ENCODE measurements around the gene LCK. TPM values are rescaled to one million over a fixed set of nuclear protein-coding genes. Genes with fewer than 3 reads are reported as not detected.

LCK gene
- total and polyA plus RNA-seq, 4 donors, result 0.22 to 0.50 (median 0.34) TPM

DNA sequence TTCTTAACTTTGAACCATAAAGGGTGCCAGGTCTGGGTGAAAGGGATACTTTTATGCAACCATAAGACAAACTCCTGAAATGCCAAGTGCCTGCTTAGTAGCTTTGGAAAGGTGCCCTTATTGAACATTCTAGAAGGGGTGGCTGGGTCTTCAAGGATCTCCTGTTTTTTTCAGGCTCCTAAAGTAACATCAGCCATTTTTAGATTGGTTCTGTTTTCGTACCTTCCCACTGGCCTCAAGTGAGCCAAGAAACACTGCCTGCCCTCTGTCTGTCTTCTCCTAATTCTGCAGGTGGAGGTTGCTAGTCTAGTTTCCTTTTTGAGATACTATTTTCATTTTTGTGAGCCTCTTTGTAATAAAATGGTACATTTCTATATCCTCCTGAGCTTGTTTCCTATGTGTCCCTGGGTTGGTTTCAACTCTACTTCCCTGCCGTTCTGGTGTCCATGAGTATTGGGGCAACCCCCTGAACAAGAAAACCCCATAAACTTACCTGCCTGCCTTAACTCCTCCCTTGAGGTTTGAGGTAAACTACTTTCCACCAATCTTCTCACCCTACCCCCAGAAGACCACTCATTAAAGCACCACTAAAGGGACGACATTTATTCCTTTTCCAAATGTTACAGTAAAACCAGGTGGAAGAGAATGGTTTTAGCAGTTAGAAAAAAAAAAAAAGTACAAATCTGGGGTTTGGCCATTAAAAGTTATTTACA is 82.3 kb downstream of the LCK start:
- Histone ChIP-seq H3K36me3 (ENCODE audit: control insufficient read depth, insufficient read depth, low read length) (peaks cover 46% of the 10 kb centered on the region), H3K4me3 (ENCODE audit: low read depth, low read length) (no peak overlapping the region)

GRCh38 chr1:32334274-32334861 is 83.3 kb downstream of the LCK start:
- H3K27ac ChIP-seq (ENCODE audit: low read depth, low read length), result peak overlapping the region; percentile 42
- H3K27me3 ChIP-seq (ENCODE audit: control insufficient read depth, insufficient read depth, low read length), result no peaks in the 10 kb centered on the region
- peak overlapping the region; percentile 63 for H3K4me3 ChIP-seq (ENCODE audit: low read depth, low read length)
- peaks cover 46% of the 10 kb centered on the region for H3K36me3 ChIP-seq (ENCODE audit: control insufficient read depth, insufficient read depth, low read length)
- no peaks in the 10 kb centered on the region for H3K9me3 ChIP-seq (ENCODE audit: control insufficient read depth, insufficient read depth, low read length)
- peaks cover 63% of the 10 kb centered on the region for H3K4me1 ChIP-seq (ENCODE audit: control insufficient read depth, insufficient read depth, low read length)
- DNase-seq (ENCODE audit: low read depth in 4 of 6, low spot score in 6 of 6), result no peak
- 11% methylated on average over 4 of the region's 9 CpGs for whole genome bisulfite sequencing (ENCODE audit: insufficient coverage)

More for the DNA sequence above, 82.3 kb downstream of the LCK start:
- Histone ChIP-seq H3K27ac (ENCODE audit: low read depth, low read length) (no peak overlapping the region), H3K27me3 (ENCODE audit: control insufficient read depth, insufficient read depth, low read length) (no peaks in the 10 kb centered on the region), H3K9me3 (ENCODE audit: control insufficient read depth, insufficient read depth, low read length) (no peaks in the 10 kb centered on the region), H3K4me1 (ENCODE audit: control insufficient read depth, insufficient read depth, low read length) (peaks cover 54% of the 10 kb centered on the region)
- 56% methylated on average over 1 of the region's 3 CpGs for WGBS (ENCODE audit: insufficient coverage)
- no peak for DNase-seq (ENCODE audit: low read depth in 4 of 6, low spot score in 6 of 6)

GRCh38 chr1:32334864-32335534 is 83.9 kb downstream of the LCK start:
- H3K4me1 ChIP-seq (ENCODE audit: control insufficient read depth, insufficient read depth, low read length), result peaks cover 70% of the 10 kb centered on the region
- under 1% methylated on average over 42 of the region's 46 CpGs for WGBS (ENCODE audit: insufficient coverage)

DNA sequence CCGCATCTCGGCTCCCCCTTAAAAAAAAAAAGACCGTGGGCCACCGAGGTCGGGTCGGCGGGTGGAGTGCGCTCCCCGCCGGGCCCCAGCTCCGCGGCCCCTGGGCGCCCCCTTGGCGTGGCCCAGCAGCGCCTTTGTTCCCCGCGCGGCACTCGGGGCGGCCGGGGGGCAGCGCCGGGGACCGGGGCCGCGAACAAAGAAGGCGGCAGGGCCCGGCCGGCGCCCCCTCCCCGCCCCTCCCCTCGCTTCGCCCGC is 84.4 kb downstream of the LCK start:
- 0% methylated on average over 33 of the region's 34 CpGs for WGBS (ENCODE audit: insufficient coverage)
- DNase-seq (ENCODE audit: low read depth in 4 of 6, low spot score in 6 of 6), result no peak
- peaks cover 39% of the 10 kb centered on the region for H3K36me3 ChIP-seq (ENCODE audit: control insufficient read depth, insufficient read depth, low read length)
- H3K27ac ChIP-seq (ENCODE audit: low read depth, low read length), result peak overlapping the region; percentile 42
- H3K4me3 ChIP-seq (ENCODE audit: low read depth, low read length), result peak overlapping the region; percentile 63
- no peaks in the 10 kb centered on the region for H3K27me3 ChIP-seq (ENCODE audit: control insufficient read depth, insufficient read depth, low read length)
- peaks cover 74% of the 10 kb centered on the region for H3K4me1 ChIP-seq (ENCODE audit: control insufficient read depth, insufficient read depth, low read length)
- no peaks in the 10 kb centered on the region for H3K9me3 ChIP-seq (ENCODE audit: control insufficient read depth, insufficient read depth, low read length)

More at GRCh38 chr1:32334864-32335534, 83.9 kb downstream of the LCK start:
- Histone ChIP-seq H3K36me3 (ENCODE audit: control insufficient read depth, insufficient read depth, low read length) (peaks cover 42% of the 10 kb centered on the region), H3K27ac (ENCODE audit: low read depth, low read length) (peak overlapping the region; percentile 42), H3K27me3 (ENCODE audit: control insufficient read depth, insufficient read depth, low read length) (no peaks in the 10 kb centered on the region), H3K4me3 (ENCODE audit: low read depth, low read length) (peak overlapping the region; percentile 63), H3K9me3 (ENCODE audit: control insufficient read depth, insufficient read depth, low read length) (no peaks in the 10 kb centered on the region)
- DNase-seq (ENCODE audit: low read depth in 4 of 6, low spot score in 6 of 6), result peak in 2 of 6 donors; percentile 77 to 78

Small RNAs within 50 kb of the gene (small RNA-seq; reads per million reads assigned to genes)
- gene RF00017 (ENCODE audit: low replicate concordance) (not detected), gene RF00019 (ENCODE audit: low replicate concordance) (not detected)

Other genes with a start within 250 kb of the LCK start
- 10 to 100 TPM; 83.9 to 84.7 TPM for gene KHDRBS1, start 237.4 kb upstream of the LCK start, total RNA-seq
- gene KHDRBS1, start 237.4 kb upstream of the LCK start, polyA plus RNA-seq (ENCODE audit: insufficient read length in 2 of 2), result 100 to 1,000 TPM; 153 to 188 TPM
- gene TMEM39B, start 178.3 kb upstream of the LCK start, total RNA-seq, result 1 to 10 TPM; 2.9 to 7.2 TPM
- gene TMEM39B, start 178.3 kb upstream of the LCK start, polyA plus RNA-seq (ENCODE audit: insufficient read length in 2 of 2), result 10 to 100 TPM; 18.1 to 22.2 TPM
- 10 to 100 TPM; 37.1 to 39.1 TPM for gene KPNA6, start 143.2 kb upstream of the LCK start, total RNA-seq
- 10 to 100 TPM; 29.6 to 30.2 TPM for gene KPNA6, start 143.2 kb upstream of the LCK start, polyA plus RNA-seq (ENCODE audit: insufficient read length in 2 of 2)
- 10 to 100 TPM; 31.8 to 52.0 TPM for gene TXLNA, start 71.6 kb upstream of the LCK start, total RNA-seq
- gene TXLNA, start 71.6 kb upstream of the LCK start, polyA plus RNA-seq (ENCODE audit: insufficient read length in 2 of 2), result 10 to 100 TPM; 29.3 to 34.6 TPM
- gene CCDC28B, start 50.7 kb upstream of the LCK start, total RNA-seq, result 10 to 100 TPM; 23.6 to 56.4 TPM
- gene CCDC28B, start 50.7 kb upstream of the LCK start, polyA plus RNA-seq (ENCODE audit: insufficient read length in 2 of 2), result 10 to 100 TPM; 79.1 to 82.2 TPM
- gene IQCC, start 45.6 kb upstream of the LCK start, total RNA-seq, result 1 to 10 TPM; 3.3 to 6.4 TPM
- gene IQCC, start 45.6 kb upstream of the LCK start, polyA plus RNA-seq (ENCODE audit: insufficient read length in 2 of 2), result 1 to 10 TPM; 6.5 to 8.7 TPM
- under 1 TPM in 1 of 2 donors, not detected in 1; 0.28 TPM for gene DCDC2B, start 42.2 kb upstream of the LCK start, total RNA-seq
- gene DCDC2B, start 42.2 kb upstream of the LCK start, polyA plus RNA-seq (ENCODE audit: insufficient read length in 2 of 2), result 1 to 10 TPM in 1 of 2 donors, under 1 TPM in 1; 0.82 to 2.6 TPM
- 10 to 100 TPM; 15.3 to 27.4 TPM for gene TMEM234, start 28.9 kb upstream of the LCK start, total RNA-seq
- 10 to 100 TPM; 20.2 to 25.8 TPM for gene TMEM234, start 28.9 kb upstream of the LCK start, polyA plus RNA-seq (ENCODE audit: insufficient read length in 2 of 2)
- gene EIF3I, start 28.9 kb upstream of the LCK start, total RNA-seq, result 100 to 1,000 TPM in 1 of 2 donors, 10 to 100 TPM in 1; 94.9 to 185 TPM
- 100 to 1,000 TPM; 162 to 171 TPM for gene EIF3I, start 28.9 kb upstream of the LCK start, polyA plus RNA-seq (ENCODE audit: insufficient read length in 2 of 2)
- 1 to 10 TPM in 1 of 2 donors, under 1 TPM in 1; 0.69 to 1.5 TPM for gene FAM167B, start 4.0 kb upstream of the LCK start, total RNA-seq
- 1 to 10 TPM; 2.7 to 3.1 TPM for gene FAM167B, start 4.0 kb upstream of the LCK start, polyA plus RNA-seq (ENCODE audit: insufficient read length in 2 of 2)
- 10 to 100 TPM; 37.2 to 68.2 TPM for gene HDAC1, start 40.8 kb downstream of the LCK start, total RNA-seq
- gene HDAC1, start 40.8 kb downstream of the LCK start, polyA plus RNA-seq (ENCODE audit: insufficient read length in 2 of 2), result 10 to 100 TPM; 66.3 to 79.3 TPM
- 100 to 1,000 TPM; 159 to 231 TPM for gene MARCKSL1, start 85.0 kb downstream of the LCK start, total RNA-seq
- gene MARCKSL1, start 85.0 kb downstream of the LCK start, polyA plus RNA-seq (ENCODE audit: insufficient read length in 2 of 2), result 1,000 to 10,000 TPM; 1,221 to 1,348 TPM
- 1 to 10 TPM; 1.1 to 5.8 TPM for gene FAM229A, start 111.2 kb downstream of the LCK start, total RNA-seq
- 10 to 100 TPM; 13.9 to 15.5 TPM for gene FAM229A, start 111.2 kb downstream of the LCK start, polyA plus RNA-seq (ENCODE audit: insufficient read length in 2 of 2)
- 1 to 10 TPM in 1 of 2 donors, under 1 TPM in 1; 0.59 to 2.4 TPM for gene TSSK3, start 111.3 kb downstream of the LCK start, total RNA-seq
- 1 to 10 TPM; 2.3 to 4.4 TPM for gene TSSK3, start 111.3 kb downstream of the LCK start, polyA plus RNA-seq (ENCODE audit: insufficient read length in 2 of 2)
- 10 to 100 TPM; 61.4 to 73.8 TPM for gene BSDC1, start 143.2 kb downstream of the LCK start, total RNA-seq
- gene BSDC1, start 143.2 kb downstream of the LCK start, polyA plus RNA-seq (ENCODE audit: insufficient read length in 2 of 2), result 10 to 100 TPM; 78.8 to 85.1 TPM
- gene ZBTB8B, start 213.8 kb downstream of the LCK start, total RNA-seq, result 1 to 10 TPM; 3.1 to 6.8 TPM
- 1 to 10 TPM; 5.6 to 8.3 TPM for gene ZBTB8B, start 213.8 kb downstream of the LCK start, polyA plus RNA-seq (ENCODE audit: insufficient read length in 2 of 2)

Data from spinal cord (tissue), 10 donors.